GM19452 (cell line): ENCODE measurements around the gene B3GNT8.
"Not testable (repeated sequence)": the region's sequence is repeated elsewhere in the genome, so short reads cannot be mapped to it uniquely, and the experiment has no call there.

Experiments used
- ATAC-seq: cut with Tn5 transposase; IDR thresholded peaks from one replicate; pipeline ENCODE4 v1.9.1; 2021; ENCODE audit not compliant: unreplicated experiment

B3GNT8 gene

DNA sequence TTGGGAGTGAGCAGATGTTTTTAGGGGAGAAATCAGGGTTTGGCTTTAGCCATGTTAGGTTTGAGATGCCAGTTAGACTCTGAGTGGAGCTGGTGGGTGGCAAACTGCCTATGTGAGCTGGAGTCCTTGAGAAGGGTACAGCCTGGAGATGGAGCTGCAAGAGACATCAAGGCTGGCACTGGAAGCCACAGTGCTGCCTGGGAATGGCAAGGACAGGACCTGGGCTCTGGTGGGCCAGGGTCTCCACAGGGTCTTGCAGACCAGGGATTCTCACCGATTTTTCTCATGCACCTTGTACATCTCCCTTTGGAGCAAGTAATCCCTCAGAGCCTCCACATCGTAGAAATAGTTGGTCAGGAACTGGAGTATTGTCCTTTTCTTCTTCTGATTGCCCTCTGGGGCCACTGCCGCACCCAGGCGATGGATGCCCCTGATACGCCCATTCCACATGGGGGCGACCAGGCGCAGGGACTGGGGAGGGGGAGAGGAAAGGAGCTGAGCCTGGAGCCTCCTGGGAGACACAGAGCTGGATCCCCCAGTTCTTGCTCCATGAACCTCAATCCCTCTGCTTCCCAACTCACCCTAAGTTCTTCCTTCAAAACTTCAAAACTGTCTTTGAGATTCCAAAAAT, 10.9 kb upstream of the B3GNT8 start:
- no peak for ATAC-seq

- no peak for ATAC-seq
Observed at GRCh38 chr19:41436674-41436951, 9.4 kb upstream of the B3GNT8 start.

DNA sequence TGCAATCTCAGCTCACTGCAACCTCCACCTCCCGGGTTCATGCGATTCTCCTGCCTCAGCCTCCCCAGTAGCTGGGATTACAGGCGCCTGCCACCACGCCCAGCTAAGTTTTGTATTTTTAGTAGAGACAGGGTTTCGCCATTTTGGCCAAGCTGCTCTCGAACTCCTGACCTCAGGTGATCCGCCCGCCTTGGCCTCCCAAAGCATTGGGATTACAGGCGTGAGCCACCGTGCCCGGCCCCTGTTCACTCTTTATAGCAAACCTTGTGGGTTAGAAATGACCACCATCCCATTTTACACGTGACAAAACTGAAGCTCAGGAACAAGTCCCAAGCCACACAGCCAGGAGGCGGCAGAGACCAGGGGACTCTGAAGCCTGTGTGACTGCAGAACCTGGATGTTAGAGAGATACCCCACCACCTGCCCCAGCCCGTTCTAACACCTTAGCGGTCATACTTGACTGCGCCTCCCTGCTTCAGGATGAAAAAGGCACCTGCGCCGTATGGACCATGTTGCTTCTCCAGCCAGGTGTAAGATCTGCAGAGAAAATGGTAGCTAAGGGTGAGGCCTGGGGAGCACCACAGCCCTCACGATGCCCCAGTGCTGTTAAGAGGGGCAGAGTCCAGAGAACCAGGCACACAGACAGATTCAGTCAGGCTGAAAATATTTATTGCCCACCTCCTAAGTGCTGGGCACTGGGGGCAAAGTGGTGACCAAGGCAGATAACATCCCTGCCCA, 8.9 kb upstream of the B3GNT8 start:
- ATAC-seq = no peak

DNA sequence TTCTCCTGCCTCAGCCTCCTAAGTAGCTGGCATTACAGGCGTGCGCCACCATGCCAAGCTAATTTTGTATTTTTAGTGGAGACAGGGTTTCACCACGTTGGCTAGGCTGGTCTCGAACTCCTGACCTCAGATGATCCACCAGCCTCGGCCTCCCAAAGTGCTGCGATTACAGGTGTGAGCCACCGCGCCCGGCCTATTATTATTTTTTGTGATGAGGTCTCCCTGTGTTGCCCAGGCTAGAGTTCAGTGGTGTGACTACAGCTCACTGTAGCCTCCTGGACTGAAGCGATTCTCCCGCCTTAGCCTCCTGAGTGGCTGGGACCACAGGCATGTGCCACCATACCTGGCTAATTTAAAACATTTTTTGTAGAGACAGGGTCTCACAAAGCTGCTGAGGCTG, 8.2 kb upstream of the B3GNT8 start:
- not testable (repeated sequence) for ATAC-seq

DNA sequence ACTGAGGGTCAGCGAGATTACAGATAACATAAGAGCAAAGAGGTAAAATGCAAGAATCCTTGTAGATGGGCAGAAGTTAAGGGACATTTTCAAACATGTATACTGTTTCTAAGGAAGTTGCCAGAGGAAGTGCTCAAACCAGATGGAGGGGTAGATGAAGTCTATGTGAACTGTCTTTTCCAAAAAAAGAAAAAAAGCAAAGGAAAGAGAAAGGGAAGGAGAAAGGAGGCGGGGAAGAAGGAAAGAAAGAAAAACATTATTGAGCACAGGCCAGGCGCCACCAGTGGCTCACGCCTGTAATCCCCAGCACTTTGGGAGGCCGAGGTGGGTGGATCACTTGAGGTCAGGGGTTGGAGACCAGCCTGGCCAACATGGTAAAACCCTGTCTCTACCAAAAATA, 7.3 kb upstream of the B3GNT8 start:
- ATAC-seq = no peak

DNA sequence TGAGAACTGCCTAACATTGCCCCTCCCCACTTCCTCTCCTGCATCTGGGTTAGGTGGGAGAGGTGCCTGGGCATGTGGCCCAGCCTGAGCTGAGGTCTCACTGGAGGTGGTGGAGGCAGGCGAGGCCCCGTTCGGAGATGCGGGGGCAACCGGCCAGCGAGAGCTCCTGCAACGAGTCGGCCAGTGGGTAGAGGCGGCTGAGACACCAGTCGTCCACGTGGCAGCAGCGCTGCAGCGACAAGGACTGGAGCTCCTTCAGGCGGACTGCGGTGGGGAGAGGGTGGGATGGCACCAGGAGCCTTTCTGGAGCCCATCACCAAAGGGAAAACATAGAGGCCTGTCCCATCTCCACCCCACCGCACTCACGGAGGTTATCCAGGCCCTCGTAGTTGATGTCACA, 6.0 kb upstream of the B3GNT8 start:
- no peak for ATAC-seq

GRCh38 chr19:41431426-41432386, 4.5 kb upstream of the B3GNT8 start:
- ATAC-seq = no peak

DNA sequence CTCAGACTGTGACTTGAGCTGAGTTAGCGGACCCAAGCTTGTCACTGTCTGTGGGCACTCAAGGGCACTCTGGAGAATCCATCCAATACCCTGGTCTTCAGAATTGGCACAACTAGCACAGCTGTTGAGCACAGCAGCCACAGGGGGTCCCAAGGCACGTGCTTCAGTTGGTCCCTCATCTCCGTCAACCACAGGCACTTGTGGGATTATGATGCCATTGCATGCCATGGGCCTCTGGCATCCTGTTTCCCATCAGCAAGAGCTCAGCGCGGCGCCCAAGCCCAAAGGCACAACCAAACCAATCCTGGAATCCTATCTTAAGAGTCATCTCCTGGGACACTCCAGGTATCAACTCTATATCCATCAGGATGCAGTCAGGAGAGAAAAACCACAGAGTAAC, 3.7 kb upstream of the B3GNT8 start:
- no peak for ATAC-seq

DNA sequence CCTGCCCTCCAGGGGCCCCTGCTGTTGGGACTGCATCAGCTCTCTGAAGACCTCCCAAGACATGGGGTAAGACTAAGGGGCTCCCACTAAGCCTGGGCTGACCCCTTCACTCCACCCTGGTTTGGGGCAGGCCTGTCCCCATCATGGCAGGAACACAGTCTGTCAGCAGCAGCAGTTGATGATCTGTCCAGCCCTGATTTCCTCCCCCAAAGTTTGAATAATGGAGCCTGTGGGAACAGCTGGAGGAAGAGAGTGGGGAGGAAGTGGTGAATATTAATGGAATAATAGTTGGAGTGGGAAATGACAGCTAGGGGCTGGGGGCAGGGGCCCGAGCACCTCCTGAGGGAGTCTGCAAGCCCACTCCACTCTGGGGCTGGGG, 1.3 kb upstream of the B3GNT8 start:
- no peak for ATAC-seq

- no peak for ATAC-seq
Observed at GRCh38 chr19:41427647-41428480, 690 bp upstream of the B3GNT8 start.

DNA sequence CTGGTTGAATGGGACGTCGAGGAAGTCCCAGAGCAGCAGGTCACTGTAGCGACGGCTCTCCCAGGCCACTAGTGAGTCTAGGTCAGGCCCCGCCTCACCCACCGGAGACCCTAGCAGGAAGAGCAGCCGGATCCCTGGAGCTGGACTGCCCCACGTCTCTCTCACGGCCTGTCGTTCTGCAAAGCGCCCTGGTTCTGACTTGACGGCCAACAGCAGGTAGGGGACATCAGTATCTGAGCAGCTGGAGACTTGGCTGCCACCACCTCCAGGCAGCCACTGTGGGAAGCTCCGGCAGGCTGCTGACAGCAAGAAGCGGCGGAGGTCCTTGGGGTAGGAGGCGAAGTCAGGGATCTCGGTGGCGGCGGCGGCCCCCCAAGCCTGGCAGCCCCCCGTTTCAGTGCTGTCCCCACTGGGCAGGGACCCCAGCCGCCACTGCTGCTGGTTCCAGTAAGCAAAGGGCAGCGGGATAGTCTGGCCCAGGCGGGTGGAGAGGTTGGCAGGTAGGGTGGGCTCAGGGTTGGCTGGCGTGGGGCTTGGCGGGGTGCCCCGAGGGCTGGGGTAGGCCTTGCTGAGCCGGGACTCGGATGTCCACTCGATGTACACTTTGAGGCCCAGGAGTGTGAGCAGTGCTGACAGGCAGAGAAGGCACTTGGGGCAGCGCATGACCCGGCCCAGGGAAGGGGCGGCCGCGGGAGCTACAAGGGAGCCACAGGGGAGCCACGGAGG, 895 bp downstream of the B3GNT8 start:
- no peak for ATAC-seq

DNA sequence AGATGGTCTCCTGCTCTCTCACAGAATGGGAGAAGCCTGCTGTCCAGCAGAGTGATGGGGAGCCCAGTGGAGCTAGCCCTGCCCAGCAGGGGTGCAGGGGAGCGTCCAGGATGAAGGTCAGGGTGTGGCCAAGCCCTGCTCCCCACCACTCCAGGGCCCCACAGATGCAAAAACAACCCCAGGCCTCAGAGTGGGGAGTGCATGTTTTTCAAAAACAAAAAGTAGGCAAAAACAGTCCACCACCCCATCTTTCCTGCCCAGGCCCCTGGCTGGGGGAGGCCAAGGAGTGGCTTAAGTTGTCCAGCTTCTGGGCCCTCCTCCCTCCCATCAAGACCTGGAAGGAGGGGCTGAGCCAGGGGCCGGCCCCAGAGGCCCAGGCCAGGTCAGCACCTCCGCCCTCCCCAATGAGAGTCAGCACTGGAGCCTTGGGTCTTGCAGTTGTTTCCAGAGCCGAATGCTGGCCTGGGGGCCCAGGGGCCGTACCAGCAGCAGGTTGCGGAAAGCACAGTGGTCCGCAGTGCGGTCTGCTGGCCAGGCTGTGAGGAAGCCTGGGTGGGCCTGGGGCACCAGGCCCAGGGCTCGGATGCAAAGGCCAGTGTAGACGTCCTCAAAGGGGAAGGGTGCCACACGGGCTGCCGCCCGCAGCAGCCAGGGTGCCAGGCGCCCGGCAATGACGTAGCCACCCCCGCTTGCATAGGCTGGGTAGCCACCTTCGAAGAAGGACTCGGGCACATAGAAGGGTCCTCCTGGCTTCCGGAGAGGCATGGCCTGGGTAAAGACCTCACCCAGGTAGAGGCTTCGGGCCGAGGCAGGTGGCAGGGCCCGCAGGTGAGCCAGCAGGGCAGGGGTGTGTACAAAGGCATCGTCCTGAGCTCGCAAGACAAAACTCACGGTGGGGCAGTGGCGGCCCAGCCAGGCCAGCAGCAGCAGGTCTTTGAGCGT, 1.7 kb downstream of the B3GNT8 start:
- ATAC-seq = no peak

- ATAC-seq = no peak
Observed at GRCh38 chr19:41424335-41425173, 2.6 kb downstream of the B3GNT8 start.

- no peak for ATAC-seq
Observed at GRCh38 chr19:41422955-41423354, 4.2 kb downstream of the B3GNT8 start.

- ATAC-seq = no peak
Observed at GRCh38 chr19:41422456-41422855, 4.7 kb downstream of the B3GNT8 start.

GRCh38 chr19:41421973-41422372, 5.2 kb downstream of the B3GNT8 start:
- ATAC-seq = no peak

DNA sequence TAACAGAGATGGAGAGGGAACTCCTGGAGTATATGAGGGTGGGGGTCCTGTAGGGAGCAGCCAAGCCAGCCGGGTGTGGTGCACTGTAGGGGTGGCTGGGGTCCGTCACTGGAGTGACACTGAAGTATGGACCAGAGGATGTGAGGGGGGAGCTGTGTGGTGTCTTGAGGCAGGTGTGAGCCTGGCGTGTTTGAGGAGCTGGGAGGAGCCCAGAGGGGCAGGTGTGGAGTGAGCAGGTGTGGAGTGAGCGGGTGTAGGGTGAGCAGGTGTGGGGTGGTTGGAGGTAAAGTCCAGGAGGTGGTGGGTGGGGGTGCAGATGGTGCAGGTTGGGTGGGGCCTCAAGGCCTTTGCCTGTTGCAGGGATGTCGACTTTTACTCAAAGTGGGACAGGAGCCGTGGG, 5.9 kb downstream of the B3GNT8 start:
- ATAC-seq = no peak

DNA sequence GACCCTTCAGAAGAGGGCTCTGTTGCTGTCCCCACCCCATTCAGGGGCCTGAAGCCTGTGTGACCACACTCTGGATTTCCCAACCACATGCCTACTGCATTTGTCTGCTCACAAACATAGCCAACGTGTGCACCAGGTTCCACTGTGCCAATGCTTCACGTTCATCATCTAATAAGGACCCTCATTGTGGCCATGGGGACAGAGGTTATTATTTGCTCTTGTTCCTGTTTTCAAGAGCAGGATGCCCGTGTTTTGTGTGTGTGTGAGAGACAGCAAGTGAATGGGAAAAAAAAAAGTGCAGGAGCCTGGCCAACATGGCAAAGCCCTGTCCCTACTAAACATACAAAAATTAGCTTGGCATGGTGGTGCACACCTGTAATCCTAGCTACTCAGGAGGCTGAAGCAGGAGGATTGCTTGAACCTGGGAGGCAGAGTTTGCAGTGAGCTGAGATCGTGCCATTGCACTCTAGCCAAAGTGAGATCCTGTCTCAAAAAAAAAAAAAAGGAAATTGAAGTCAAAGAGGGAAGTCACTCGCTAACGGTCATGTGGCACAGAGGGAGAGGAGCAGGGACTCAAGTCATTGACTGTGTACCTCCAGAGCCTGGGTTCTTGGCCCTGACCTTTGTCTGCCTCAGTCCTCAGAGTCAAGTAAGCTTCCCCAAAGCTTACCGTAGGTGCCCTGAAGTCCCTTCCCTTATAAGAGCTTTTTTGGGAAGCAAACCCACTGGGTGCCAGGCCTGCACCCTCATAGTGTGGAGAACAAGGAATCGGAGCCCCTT, 6.9 kb downstream of the B3GNT8 start:
- no peak for ATAC-seq
